Measurements from ENCODE around the gene SELENOS.

The SELENOS gene, protein sequence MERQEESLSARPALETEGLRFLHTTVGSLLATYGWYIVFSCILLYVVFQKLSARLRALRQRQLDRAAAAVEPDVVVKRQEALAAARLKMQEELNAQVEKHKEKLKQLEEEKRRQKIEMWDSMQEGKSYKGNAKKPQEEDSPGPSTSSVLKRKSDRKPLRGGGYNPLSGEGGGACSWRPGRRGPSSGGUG

DNA sequence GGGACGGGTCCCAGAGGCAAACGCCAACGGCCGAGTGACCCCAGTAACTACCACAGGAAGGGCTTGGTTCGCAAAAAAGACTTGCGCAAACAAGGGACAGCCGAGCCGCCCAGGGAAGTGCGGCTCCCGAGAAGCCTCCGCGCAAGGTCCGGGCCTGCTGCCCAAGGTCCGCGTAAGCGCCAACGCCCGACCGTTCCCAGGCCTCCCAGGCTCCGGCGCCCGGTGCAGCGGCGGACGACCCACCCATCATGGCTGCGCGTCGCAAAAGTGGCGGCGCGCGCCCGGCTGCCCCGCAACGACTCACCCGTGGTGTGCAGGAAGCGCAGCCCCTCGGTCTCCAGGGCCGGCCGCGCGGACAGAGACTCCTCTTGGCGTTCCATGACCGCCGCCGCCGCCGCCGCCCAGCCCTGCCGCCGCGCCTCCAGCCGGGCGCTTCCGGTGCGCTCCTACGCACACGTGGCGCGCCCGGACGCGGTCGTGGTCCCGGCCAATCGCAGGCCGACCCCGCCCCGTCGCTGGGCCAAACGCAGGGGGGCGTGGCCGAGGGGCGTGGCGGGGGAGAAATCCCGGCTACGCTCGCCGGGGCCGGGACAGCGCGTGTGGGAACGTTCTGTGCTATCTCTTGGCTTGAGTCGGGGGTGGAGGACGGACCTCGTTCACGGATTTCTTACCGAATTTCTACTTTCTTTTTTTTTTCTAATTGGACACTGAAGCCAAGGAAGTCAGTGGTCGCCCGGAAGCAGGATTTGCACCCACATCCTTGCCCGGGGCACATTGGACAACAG lies at the start of gene SELENOS:
Gene SELENOS, minus strand, starts transcription at position 448 of the 785 bp plus-strand sequence. Its CDS starts 68 bp downstream, at position 380.
- DNase-seq, result peak; percentile 75 to 79

DNA sequence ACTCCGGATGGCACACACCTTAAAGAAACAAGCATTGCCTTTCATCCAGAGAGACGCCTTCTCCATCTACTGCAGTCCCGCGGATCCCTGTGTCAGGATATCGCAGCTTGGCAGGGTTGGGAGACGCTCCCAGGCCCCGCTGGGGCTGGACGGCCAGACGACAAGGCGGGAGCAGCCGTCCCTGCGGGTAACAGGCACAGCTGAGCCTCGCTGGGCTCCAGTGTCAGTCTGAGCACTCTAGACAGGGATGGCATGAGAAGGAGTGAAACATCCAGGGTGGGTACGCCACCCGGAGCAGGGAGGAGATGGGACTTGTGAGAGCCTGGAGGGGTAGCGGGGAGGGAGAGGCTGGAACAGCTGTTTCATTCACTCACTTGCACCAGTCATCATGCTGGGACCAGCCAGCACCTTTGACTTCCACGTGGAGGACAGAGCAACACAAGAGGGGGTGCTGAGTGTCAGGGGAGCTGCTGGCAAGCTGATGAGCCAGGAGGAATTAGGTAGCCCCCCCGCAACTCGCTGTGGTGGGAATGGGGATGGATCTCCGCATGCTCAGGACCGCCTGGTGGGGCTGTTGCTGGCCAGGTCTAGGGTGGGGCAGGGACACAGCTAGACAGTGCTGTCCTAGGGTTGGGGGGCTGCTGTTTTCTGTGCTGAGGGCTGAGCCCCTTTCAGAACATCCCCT lies 49.3 kb upstream of the SELENOS start:
- no peak for DNase-seq

GRCh38 chr15:101326026-101326315 lies 48.7 kb upstream of the SELENOS start:
- DNase-seq, result no peak

DNA sequence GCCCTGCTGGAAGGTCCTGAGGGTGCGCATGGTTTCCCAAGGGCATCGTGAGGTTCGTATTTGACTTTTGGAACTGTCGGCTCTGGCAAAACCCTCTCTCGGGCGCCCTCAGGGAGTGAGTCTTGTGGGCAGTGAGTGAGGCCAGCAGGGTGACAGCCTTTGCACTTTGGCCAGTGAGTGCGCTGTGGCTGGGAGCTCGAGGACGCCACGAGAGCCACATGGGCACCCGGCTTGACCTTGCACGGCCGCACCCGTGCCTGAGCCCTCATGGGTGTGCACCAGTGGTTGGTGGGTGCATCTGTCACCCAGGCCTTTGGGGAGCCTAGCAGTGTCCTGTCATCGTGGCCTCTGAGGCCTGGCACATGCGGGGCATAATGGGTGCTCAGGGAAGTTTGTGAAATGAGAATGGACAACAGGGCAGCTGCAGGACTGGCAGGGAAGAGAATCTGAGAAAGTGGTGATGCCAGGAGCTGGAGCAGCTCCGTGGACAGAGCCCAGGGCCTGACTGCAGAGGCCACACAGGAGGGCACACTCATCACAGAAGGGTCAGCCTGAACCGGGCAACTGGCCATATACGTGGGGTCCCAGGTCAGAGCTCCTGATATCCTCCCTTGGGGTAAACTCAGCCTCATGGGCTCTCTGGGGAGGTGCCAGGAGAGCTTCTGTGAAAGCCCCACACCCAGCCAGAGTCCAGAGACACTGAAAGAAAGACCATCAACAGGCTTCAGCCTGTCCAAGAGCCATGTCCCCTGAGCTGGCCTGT lies 48.2 kb upstream of the SELENOS start:
- DNase-seq, result no peak

DNA sequence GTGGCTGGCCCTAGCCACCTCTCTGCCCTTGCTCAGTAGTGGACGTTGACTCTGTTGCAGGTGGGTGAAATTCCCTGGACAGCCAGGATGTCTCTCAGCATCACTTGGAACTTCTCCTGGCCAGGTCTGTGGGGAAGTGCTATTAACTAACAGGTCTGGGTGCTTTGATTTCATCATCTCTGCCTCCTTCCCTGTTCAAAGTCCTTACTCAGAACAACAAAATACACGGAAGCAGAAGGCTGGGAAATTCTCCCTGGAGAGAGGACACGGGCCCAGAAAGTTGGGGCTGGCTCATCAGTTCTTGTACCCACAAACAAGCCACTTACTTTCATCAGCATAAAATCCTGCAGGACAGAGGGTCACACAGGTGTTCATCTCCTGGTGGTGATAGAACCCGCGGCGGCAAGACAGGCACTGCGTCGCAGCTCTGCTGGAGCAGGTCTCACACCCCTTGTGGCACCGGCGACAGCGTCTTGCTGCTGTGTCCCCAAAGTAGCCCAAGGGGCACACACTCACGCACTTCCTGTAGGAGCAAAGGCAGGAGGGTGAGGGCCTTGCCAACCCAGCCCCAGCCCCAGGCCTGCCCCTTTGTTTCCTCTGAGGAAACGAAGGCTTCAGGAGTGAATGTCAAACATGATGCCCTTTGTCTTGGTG lies 47.4 kb upstream of the SELENOS start:
- no peak for DNase-seq

DNA sequence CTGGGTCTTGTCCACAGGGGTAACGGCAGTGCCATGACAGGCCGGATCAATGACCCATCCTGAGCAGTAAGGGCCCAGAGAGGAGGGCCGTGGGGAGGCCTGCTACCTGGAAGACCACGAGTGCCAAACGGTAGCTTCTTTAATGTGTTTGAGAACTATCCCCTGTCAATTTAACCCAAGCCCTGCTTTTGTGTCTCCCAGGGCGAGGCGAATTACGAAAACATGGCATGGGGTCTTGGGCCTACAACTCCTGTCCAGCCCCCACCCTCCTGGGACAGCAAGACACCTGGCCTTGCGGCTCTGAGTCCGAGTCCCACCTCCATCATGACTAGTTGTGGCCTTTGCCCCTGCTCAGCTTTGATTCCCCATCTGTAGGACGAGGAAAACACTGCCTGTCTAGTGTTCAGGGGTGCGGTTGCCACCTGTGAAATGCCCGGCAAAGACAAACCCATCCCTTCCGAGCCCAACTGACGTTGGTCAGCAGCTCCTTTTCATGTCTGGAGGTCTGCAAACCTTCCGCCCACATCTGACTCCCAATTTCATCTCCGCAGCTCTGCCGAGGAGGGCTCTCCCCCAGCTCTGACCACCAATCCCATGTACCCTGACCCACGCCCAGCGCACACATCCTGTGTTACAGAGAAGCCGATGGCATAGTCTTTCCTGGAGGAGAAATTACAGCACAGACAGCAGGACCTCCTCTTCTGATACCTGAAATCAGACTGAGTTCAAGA lies 46.7 kb upstream of the SELENOS start:
- no peak for DNase-seq

DNA sequence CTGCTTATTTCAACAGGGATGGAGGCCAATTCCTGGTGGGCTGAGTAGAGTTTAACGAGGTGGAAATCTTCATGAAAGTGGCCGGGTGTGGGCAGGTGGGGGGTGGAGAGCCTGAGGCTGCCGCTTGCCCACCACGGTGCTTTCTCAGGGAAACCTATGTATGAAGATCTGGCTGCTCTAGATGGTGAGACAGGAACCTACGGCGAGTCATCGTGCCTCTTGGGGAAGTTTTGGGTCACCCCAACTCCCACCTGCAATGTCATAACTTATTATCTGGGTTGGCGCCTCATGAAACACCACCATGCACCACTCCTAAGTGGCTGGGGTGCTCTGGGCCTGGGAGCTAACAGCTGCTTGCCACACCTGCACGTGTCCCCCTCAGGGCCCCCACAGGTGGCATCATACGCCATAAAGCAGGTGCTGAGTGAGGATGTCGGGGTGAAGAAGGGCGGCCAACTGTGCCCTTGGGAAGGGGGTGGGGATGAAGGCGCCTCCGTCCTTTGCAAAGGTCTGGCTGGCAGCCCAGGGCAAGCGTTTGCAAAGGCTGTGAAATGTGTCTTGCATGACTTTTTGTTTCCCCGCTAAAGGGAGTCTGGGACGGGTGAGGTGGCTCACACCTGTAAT lies 45.7 kb upstream of the SELENOS start:
- DNase-seq, result no peak

DNA sequence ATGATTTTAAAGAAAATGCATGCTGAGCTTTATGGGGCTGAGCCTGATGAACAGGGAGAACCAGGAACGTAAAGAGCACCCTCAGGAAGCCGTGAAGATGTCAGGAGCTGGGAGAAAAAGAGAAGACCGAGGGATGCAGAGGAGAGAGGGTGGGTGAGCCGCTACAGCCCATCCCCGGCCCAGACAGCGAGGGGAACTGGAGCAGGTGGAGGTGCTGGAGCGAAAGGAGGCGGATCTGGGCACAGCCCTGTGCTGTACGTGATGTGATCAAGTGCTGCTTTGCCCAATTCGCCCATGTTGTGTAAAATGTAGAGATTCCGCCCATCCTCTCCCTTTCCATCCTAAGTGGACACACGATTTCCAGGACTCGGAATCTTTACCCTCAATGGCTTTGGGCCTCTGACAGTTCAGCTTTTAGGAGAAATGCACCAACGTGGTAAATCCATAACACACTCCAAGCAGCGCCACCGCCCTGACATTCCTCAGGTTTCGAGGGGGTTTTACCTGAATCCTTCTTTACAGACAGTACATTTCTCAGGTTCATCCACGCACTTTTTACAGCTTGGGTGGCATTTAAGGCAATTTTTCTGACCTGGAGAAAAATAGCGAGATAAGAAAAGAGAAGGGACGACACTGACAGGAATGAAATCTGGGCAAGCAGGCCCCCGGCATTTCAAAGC lies 44.9 kb upstream of the SELENOS start:
- DNase-seq, result no peak

GRCh38 chr15:101320501-101321052 lies 43.3 kb upstream of the SELENOS start:
- DNase-seq, result no peak

- DNase-seq, result no peak
Observed at GRCh38 chr15:101318839-101319238, 41.6 kb upstream of the SELENOS start.

GRCh38 chr15:101318147-101318819 lies 41.0 kb upstream of the SELENOS start:
- DNase-seq, result no peak

DNA sequence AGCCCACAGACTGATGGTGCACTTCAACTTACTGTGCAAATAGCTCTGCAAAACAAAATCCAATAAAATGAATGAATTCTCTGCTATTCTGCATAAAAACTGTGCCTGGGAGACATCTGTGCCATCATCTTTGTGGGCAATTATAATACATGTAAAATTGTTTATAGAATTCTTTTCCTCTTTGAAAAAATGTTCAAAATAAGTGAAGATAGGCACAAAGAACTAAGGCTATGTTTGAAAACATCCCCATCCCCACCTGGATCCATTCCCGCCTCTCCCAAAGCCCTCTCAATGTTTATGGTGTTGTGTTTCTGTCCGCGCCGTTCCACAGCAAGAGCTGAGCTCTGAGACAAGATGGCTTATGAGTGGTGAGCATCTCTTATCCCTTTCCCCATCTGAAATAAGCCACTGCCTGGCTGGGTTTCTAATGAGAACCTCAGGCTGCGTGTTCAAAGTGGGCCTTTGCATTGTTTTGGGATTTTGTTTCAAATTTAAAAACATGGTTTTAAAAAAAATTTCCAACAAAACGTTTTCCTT lies 40.1 kb upstream of the SELENOS start:
- DNase-seq, result no peak

GRCh38 chr15:101316529-101316928 lies 39.2 kb upstream of the SELENOS start:
- DNase-seq, result no peak

DNA sequence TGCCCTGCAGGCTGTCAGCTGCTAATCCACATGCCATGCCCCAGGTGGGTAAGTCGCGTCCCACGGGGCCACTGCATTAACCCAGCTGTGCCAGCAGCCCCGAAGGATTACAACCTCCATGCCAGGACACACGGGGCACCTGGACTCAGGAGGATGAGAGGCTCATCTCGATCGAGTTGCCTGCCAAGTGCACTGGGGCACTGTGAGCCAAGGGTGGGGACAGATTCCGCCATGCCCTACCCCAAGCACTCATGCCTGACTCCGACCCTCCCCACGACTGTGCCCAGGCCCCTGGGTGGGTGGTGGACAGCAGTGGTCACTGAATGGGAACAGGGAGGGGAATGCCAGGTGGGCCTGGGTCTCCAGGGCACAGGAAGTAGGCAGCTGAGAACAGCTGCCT lies 38.5 kb upstream of the SELENOS start:
- DNase-seq, result no peak

GRCh38 chr15:101314336-101315125 lies 37.2 kb upstream of the SELENOS start:
- no peak for DNase-seq

DNA sequence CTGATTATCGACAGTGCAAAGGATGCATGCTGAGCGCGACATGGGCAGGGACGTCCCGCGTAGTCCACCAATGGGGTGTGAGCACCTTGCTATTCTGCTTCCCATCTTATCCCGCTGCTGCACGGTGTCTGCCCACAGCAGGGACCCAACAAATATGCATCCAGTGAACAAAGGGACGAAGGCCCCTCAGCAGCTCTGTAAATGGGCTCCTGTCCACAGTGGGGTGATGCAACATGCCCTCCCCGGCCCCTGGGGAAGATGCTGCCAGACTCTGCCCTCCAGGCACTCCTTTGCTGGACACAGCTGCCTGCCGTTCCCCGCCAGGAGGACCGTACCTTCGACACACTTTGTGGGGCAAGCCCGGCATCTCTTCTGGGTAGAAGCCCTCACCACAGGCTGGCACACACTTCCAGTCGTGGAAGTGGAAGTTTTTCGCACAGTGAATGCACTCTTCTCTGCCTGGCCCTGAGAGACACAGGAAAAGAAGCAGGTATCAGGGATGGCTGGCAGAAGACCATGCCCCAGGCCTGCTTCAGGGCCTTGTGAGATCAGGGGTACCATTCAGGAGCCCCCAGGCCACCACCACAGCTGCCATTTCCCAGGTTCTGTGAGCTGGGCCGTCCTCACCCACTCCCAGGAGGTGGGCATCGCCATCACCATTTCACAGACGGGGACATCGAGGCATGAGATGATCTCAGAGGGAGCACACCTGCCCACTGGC lies 35.9 kb upstream of the SELENOS start:
- no peak for DNase-seq

DNA sequence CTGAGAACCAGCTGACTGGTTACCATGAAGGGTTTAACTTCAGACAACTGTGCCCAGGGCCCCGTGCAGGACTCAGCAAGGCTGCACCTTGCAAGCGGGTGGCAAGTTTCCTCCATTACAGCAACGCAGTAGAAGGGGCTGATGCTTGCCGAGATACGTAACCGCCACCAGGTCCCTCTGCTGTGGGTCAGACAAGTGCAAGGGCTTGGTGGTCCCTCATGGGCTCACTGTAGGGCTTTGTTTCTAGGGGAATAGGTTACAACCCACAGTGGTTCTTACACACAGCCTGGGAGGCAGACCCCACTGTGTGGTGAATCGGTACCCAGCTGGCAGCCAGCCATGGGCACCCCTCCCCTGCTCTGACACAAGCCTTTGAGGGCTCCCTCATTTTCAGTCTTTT lies 33.2 kb upstream of the SELENOS start:
- no peak for DNase-seq

DNA sequence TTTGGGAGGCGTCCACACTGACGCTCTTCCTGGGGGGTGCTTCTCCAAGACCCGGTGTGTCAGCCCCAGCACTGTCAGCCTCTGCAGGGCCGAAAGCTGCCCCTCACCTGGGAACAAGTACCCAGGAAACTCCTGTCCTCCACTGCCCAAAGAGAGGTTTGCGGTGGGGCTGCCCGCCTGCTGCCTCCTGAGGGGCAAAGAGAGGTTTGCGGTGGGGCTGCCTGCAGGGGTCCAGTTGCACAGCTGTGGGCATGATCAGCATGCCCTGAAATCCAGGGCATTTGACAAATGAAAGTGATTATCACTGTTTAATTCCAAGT lies 32.8 kb upstream of the SELENOS start:
- DNase-seq, result no peak

Measured in hippocampal formation (tissue), 2 donors.